ENCODE data around the gene LHFPL2. TPM values are rescaled to one million over a fixed set of nuclear protein-coding genes. Genes with fewer than 3 reads are reported as not detected.
A peak's percentile ranks its signal among the peaks of the same experiment; 100 is the strongest.

The LHFPL2 gene
- polyA plus RNA-seq, 1 of the 3 experiments (the other 2 are of a cell fraction) = 10.4 TPM

GRCh38 chr5:78483809-78484521 lies 164.6 kb downstream of the LHFPL2 start:
- H4K20me1 ChIP-seq (ENCODE audit: insufficient read depth) = no peaks in the 10 kb centered on the region
- CTCF ChIA-PET = interaction anchor here (1.6 to 3.0 kb wide), 3 partner anchors 13 to 49 kb away, joined by 3 to 9 read pairs (median 7); no protein-coding TSS in a partner anchor
- H3K9ac ChIP-seq = no peak overlapping the region
- H3K27ac ChIP-seq (ENCODE audit: low read depth in 2 of 2, low read length in 1 of 2) = peak overlapping the region in 1 of 2 experiments; percentile 37; a peak in 1 of 4 replicates
- H3K4me2 ChIP-seq = no peak overlapping the region
- H2AFZ ChIP-seq (ENCODE audit: low read depth) = no peak overlapping the region
- WGBS (ENCODE audit: low lambda C conversion rate) = 93% methylated on average over 3 of the region's 3 CpGs
- H3F3A ChIP-seq (replicated peaks; ENCODE audit: insufficient read depth) = peaks cover 18% of the 10 kb centered on the region
- H3K9me2 ChIP-seq = no peaks in the 10 kb centered on the region
- peaks cover 29% of the 10 kb centered on the region for H3K79me2 ChIP-seq (ENCODE audit: insufficient read depth)
- POLR2A ChIA-PET = no interaction called here
- no peak for TF ChIP-seq FOXJ3 (CRISPR knock-in tag; IDR thresholded peaks at IDR 0.05)
- no peak for TF ChIP-seq FOXM1 (IDR thresholded peaks at IDR 0.05; ENCODE audit: low read depth)
- TF ChIP-seq TEAD4 (IDR thresholded peaks at IDR 0.05; ENCODE audit: borderline replicate concordance, insufficient read depth) = no peak
- TF ChIP-seq FOSL2 (IDR thresholded peaks at IDR 0.05; ENCODE audit: borderline replicate concordance, low read depth) = peak; percentile 40; the same call in 1 of the 2 replicates
- DNase-seq = no peak
- no peak overlapping the region for H3K4me3 ChIP-seq (ENCODE audit: low read depth in 2 of 2, low read length in 1 of 2)
- H3K4me1 ChIP-seq (ENCODE audit: control insufficient read depth in 1 of 2, insufficient read depth in 2 of 2, low read depth in 1 of 2, low read length in 1 of 2) = peaks cover 0 to 5% of the 10 kb centered on the region in 2 experiments; a peak in 1 of 4 replicates
- peaks cover 36 to 52% of the 10 kb centered on the region in 2 experiments for H3K36me3 ChIP-seq (replicated peaks in 1 of 2; ENCODE audit: control insufficient read depth in 1 of 2, insufficient read depth in 2 of 2, low read length in 1 of 2)
- no peaks in the 10 kb centered on the region for H3K27me3 ChIP-seq (ENCODE audit: insufficient read depth)
- H3K9me3 ChIP-seq = no peaks in the 10 kb centered on the region

DNA sequence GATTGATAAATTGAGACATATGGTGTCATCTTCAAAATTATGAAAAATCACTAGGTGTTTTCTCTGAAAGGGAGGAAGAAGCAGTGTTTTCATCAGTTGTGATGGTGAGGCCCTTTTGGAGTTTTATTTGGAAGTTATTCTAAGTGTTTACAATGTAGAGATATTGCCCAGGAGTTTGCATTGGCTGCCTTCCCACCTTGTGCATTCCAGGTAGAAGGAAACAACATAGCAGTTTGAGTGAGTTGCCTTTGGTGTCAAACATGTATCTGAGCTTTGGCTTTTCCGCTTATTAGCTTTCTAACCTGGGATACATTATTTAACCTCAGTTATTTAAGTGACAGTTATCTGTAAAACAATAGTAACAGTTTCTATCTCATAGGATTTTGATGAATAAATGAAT lies 165.6 kb downstream of the LHFPL2 start:
- TF ChIP-seq ELF1 (IDR thresholded peaks at IDR 0.05) = no peak
- TF ChIP-seq CHD2 (IDR thresholded peaks at IDR 0.05; ENCODE audit: low read length, partially characterized antibody) = no peak
- TF ChIP-seq SIN3A (IDR thresholded peaks at IDR 0.05; ENCODE audit: borderline replicate concordance, low read depth, low read length) = no peak
- Histone ChIP-seq H3K9me2 (no peaks in the 10 kb centered on the region), H2AFZ (ENCODE audit: low read depth) (no peak overlapping the region), H3K27ac (ENCODE audit: low read depth in 2 of 2, low read length in 1 of 2) (no peak overlapping the region), H3K4me2 (no peak overlapping the region), H3F3A (replicated peaks; ENCODE audit: insufficient read depth) (peaks cover 22% of the 10 kb centered on the region), H3K79me2 (ENCODE audit: insufficient read depth) (peaks cover 21% of the 10 kb centered on the region; the same call in 1 of the 2 replicates), H3K36me3 (replicated peaks in 1 of 2; ENCODE audit: control insufficient read depth in 1 of 2, insufficient read depth in 2 of 2, low read length in 1 of 2) (peaks cover 27 to 49% of the 10 kb centered on the region in 2 experiments), H3K4me3 (ENCODE audit: low read depth in 2 of 2, low read length in 1 of 2) (no peak overlapping the region), H3K27me3 (ENCODE audit: insufficient read depth) (no peaks in the 10 kb centered on the region), H4K20me1 (ENCODE audit: insufficient read depth) (no peaks in the 10 kb centered on the region), H3K9me3 (no peaks in the 10 kb centered on the region), H3K9ac (no peak overlapping the region), H3K4me1 (ENCODE audit: control insufficient read depth in 1 of 2, insufficient read depth in 2 of 2, low read depth in 1 of 2, low read length in 1 of 2) (0 out of 4 replicates have a peak, but pooled peaks cover 0 to 5% of the 10 kb centered on the region in 2 experiments)
- ChIA-PET CTCF (interaction anchor here (1.6 to 3.0 kb wide), 2 partner anchors 14 to 15 kb away, joined by 3 to 7 read pairs; no protein-coding TSS in a partner anchor), POLR2A (no interaction called here)
- no peak for DNase-seq
- 95% methylated on average over 1 of the region's 1 CpG for WGBS (ENCODE audit: low lambda C conversion rate)

GRCh38 chr5:78476795-78477194 lies 171.8 kb downstream of the LHFPL2 start:
- CTCF ChIA-PET = interaction anchor here (0.8 to 1.9 kb wide), 3 partner anchors 11 to 61 kb away, joined by 3 to 5 read pairs (median 4); no protein-coding TSS in a partner anchor
- no peak for TF ChIP-seq GABPA (IDR thresholded peaks at IDR 0.05; ENCODE audit: low read depth)
- no peak for TF ChIP-seq SIN3A (IDR thresholded peaks at IDR 0.05; ENCODE audit: borderline replicate concordance, low read depth, low read length)
- no peak for TF ChIP-seq POLR2AphosphoS5 (IDR thresholded peaks at IDR 0.05; ENCODE audit: low read depth, low read length)
- no peak for TF ChIP-seq CHD2 (IDR thresholded peaks at IDR 0.05; ENCODE audit: low read length, partially characterized antibody)
- TF ChIP-seq RXRA (IDR thresholded peaks at IDR 0.05; ENCODE audit: borderline replicate concordance, low read depth) = no peak
- TF ChIP-seq PBX3 (IDR thresholded peaks at IDR 0.05) = no peak
- no peak for TF ChIP-seq SMC3 (IDR thresholded peaks at IDR 0.05; ENCODE audit: low read depth, low read length)
- TF ChIP-seq, protein P1, sequence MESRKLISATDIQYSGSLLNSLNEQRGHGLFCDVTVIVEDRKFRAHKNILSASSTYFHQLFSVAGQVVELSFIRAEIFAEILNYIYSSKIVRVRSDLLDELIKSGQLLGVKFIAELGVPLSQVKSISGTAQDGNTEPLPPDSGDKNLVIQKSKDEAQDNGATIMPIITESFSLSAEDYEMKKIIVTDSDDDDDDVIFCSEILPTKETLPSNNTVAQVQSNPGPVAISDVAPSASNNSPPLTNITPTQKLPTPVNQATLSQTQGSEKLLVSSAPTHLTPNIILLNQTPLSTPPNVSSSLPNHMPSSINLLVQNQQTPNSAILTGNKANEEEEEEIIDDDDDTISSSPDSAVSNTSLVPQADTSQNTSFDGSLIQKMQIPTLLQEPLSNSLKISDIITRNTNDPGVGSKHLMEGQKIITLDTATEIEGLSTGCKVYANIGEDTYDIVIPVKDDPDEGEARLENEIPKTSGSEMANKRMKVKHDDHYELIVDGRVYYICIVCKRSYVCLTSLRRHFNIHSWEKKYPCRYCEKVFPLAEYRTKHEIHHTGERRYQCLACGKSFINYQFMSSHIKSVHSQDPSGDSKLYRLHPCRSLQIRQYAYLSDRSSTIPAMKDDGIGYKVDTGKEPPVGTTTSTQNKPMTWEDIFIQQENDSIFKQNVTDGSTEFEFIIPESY (IDR thresholded peaks at IDR 0.05; ENCODE audit: borderline replicate concordance, low read depth) = no peak
- no peak for TF ChIP-seq NRF1 (IDR thresholded peaks at IDR 0.05; ENCODE audit: low read depth, low read length)
- no peak for TF ChIP-seq YY1 (IDR thresholded peaks at IDR 0.05; ENCODE audit: low read depth)
- no peak for TF ChIP-seq TEAD4 (IDR thresholded peaks at IDR 0.05; ENCODE audit: borderline replicate concordance, insufficient read depth)
- TF ChIP-seq CTCF (IDR thresholded peaks at IDR 0.05) = no peak

More at GRCh38 chr5:78476795-78477194, 171.8 kb downstream of the LHFPL2 start:
- Histone ChIP-seq H3K9me2 (no peaks in the 10 kb centered on the region), H2AFZ (ENCODE audit: low read depth) (no peak overlapping the region), H3K27me3 (ENCODE audit: insufficient read depth) (no peaks in the 10 kb centered on the region), H3K4me2 (no peak overlapping the region), H3F3A (replicated peaks; ENCODE audit: insufficient read depth) (peaks cover 34% of the 10 kb centered on the region), H3K9me3 (no peaks in the 10 kb centered on the region), H3K4me3 (ENCODE audit: low read depth in 2 of 2, low read length in 1 of 2) (no peak overlapping the region), H3K79me2 (ENCODE audit: insufficient read depth) (peaks cover 15% of the 10 kb centered on the region), H3K9ac (no peak overlapping the region), H3K27ac (ENCODE audit: low read depth in 2 of 2, low read length in 1 of 2) (no peak overlapping the region), H4K20me1 (ENCODE audit: insufficient read depth) (no peaks in the 10 kb centered on the region), H3K36me3 (replicated peaks in 1 of 2; ENCODE audit: control insufficient read depth in 1 of 2, insufficient read depth in 2 of 2, low read length in 1 of 2) (peaks cover 27 to 34% of the 10 kb centered on the region in 2 experiments), H3K4me1 (ENCODE audit: control insufficient read depth in 1 of 2, insufficient read depth in 2 of 2, low read depth in 1 of 2, low read length in 1 of 2) (peaks cover 0 to 6% of the 10 kb centered on the region in 2 experiments; a peak in 3 of 4 replicates)
- 78% methylated on average over 1 of the region's 1 CpG for WGBS (ENCODE audit: low lambda C conversion rate)
- DNase-seq = no peak
- POLR2A ChIA-PET = no interaction called here
